Measurements from ENCODE around the gene ZNF670. TPM values are rescaled to one million over a fixed set of nuclear protein-coding genes. Genes with fewer than 3 reads are reported as not detected.
"Not testable (repeated sequence)": the region's sequence is repeated elsewhere in the genome, so short reads cannot be mapped to it uniquely, and the experiment has no call there.

ZNF670 gene
- total and polyA plus RNA-seq, 10 donors = 1.4 to 5.6 (median 3.7) TPM

GRCh38 chr1:247047260-247047659, 31.4 kb downstream of the ZNF670 start:
- intact Hi-C loops (cut with DNase I; ENCODE audit: low total_unique reads) = no loop called here
- Histone ChIP-seq H3K4me3 (no peak overlapping the region), H3K27me3 (replicated peaks in 1 of 7) (no peaks in the 10 kb centered on the region), H3K27ac (no peak overlapping the region), H3K36me3 (peaks cover 0 to 38% (median 4%) of the 10 kb centered on the region in 6 donors), H3K9me3 (peaks cover 4 to 100% (median 100%) of the 10 kb centered on the region in 8 donors), H3K4me1 (no peaks in the 10 kb centered on the region)
- no peak for TF ChIP-seq CTCF (IDR thresholded peaks at IDR 0.05 in 8 of 11, conservative IDR thresholded peaks at IDR 0.05 in 3 of 11)
- TF ChIP-seq POLR2AphosphoS5 (IDR thresholded peaks at IDR 0.05) = no peak
- no peak for TF ChIP-seq POLR2A (IDR thresholded peaks at IDR 0.05)
- no peak for DNase-seq
- 85 to 100% (median 95%) methylated on average over 2 of the region's 2 CpGs for WGBS, 5 donors

- no peak for DNase-seq
- 93 to 97% (median 95%) methylated on average over 5 of the region's 5 CpGs for WGBS, 5 donors
- intact Hi-C loops (cut with DNase I; ENCODE audit: low total_unique reads) = no loop called here
- H3K4me1 ChIP-seq = no peaks in the 10 kb centered on the region
- H3K27ac ChIP-seq = no peak overlapping the region
- TF ChIP-seq POLR2AphosphoS5 (IDR thresholded peaks at IDR 0.05) = no peak
- TF ChIP-seq CTCF (IDR thresholded peaks at IDR 0.05 in 8 of 11, conservative IDR thresholded peaks at IDR 0.05 in 3 of 11) = peak in 1 of 11 experiments; percentile 8
- TF ChIP-seq POLR2A (IDR thresholded peaks at IDR 0.05) = no peak
- no peaks in the 10 kb centered on the region for H3K27me3 ChIP-seq (replicated peaks in 1 of 7)
- H3K9me3 ChIP-seq = peaks cover 14 to 100% (median 100%) of the 10 kb centered on the region in 8 donors
- peaks cover 4 to 70% (median 16%) of the 10 kb centered on the region in 6 donors for H3K36me3 ChIP-seq
- H3K4me3 ChIP-seq = no peak overlapping the region
Observed at GRCh38 chr1:247043406-247043805, 35.2 kb downstream of the ZNF670 start.

- H3K4me3 ChIP-seq = no peak overlapping the region
- no peak for DNase-seq
- no peak overlapping the region for H3K27ac ChIP-seq
- intact Hi-C loops (cut with DNase I; ENCODE audit: low total_unique reads) = no loop called here
- H3K36me3 ChIP-seq = peaks cover 15 to 89% (median 33%) of the 10 kb centered on the region in 6 donors
- no peaks in the 10 kb centered on the region for H3K4me1 ChIP-seq
- 93 to 97% (median 96%) methylated on average over 6 of the region's 6 CpGs for WGBS, 5 donors
- TF ChIP-seq POLR2AphosphoS5 (IDR thresholded peaks at IDR 0.05) (no peak), POLR2A (IDR thresholded peaks at IDR 0.05) (no peak), CTCF (IDR thresholded peaks at IDR 0.05 in 8 of 11, conservative IDR thresholded peaks at IDR 0.05 in 3 of 11) (no peak)
- no peaks in the 10 kb centered on the region for H3K27me3 ChIP-seq (replicated peaks in 1 of 7)
- peaks cover 37 to 100% (median 99%) of the 10 kb centered on the region in 8 donors for H3K9me3 ChIP-seq
Observed at GRCh38 chr1:247037511-247038320, 40.9 kb downstream of the ZNF670 start.

GRCh38 chr1:247032306-247032705, 46.3 kb downstream of the ZNF670 start:
- H3K9me3 ChIP-seq = peaks cover 20 to 98% (median 91%) of the 10 kb centered on the region in 8 donors
- H3K4me3 ChIP-seq; H3K27ac ChIP-seq; H3K4me1 ChIP-seq; intact Hi-C loops (cut with DNase I; ENCODE audit: low total_unique reads); DNase-seq; H3K27me3 ChIP-seq (replicated peaks in 1 of 7): not testable (repeated sequence)
- peaks cover 3 to 41% (median 10%) of the 10 kb centered on the region in 6 donors for H3K36me3 ChIP-seq
- 83 to 95% (median 93%) methylated on average over 7 to 25 of the region's 30 CpGs; no CpG with 5 or more reads in 1 of the 5 donors for WGBS, 5 donors

Other genes starting within 250 kb of the ZNF670 start
- 10 to 100 TPM; 32.6 to 68.8 (median 43.2) TPM for gene AHCTF1, start 146.9 kb downstream of the ZNF670 start, total RNA-seq
- gene AHCTF1, start 146.9 kb downstream of the ZNF670 start, polyA plus RNA-seq = 1 to 10 TPM; 8.1 to 8.7 (median 8.2) TPM
- gene ZNF695, start 70.8 kb downstream of the ZNF670 start, total RNA-seq = 1 to 10 TPM in 1 of 7 donors, under 1 TPM in 2, not detected in 4; 0.17 to 1.2 (median 0.30) TPM
- gene ZNF695, start 70.8 kb downstream of the ZNF670 start, polyA plus RNA-seq = under 1 TPM; 0.13 to 0.59 (median 0.33) TPM
- 10 to 100 TPM in 4 of 7 donors, 1 to 10 TPM in 3; 6.9 to 11.4 (median 10.2) TPM for gene ZNF669, start 25.5 kb upstream of the ZNF670 start, total RNA-seq
- 1 to 10 TPM; 3.1 to 5.3 (median 4.5) TPM for gene ZNF669, start 25.5 kb upstream of the ZNF670 start, polyA plus RNA-seq
- 10 to 100 TPM; 34.3 to 44.5 (median 38.6) TPM for gene ZNF124, start 93.2 kb upstream of the ZNF670 start, total RNA-seq
- gene ZNF124, start 93.2 kb upstream of the ZNF670 start, polyA plus RNA-seq = 1 to 10 TPM; 2.7 to 3.8 (median 3.2) TPM
- gene VN1R5, start 177.3 kb upstream of the ZNF670 start, total RNA-seq = not detected
- gene VN1R5, start 177.3 kb upstream of the ZNF670 start, polyA plus RNA-seq = not detected

Data from spleen (tissue), 11 donors.